ENCODE data around the gene XPOT.
"Not testable (repeated sequence)": the region's sequence is repeated elsewhere in the genome, so short reads cannot be mapped to it uniquely, and the experiment has no call there.

XPOT gene, protein sequence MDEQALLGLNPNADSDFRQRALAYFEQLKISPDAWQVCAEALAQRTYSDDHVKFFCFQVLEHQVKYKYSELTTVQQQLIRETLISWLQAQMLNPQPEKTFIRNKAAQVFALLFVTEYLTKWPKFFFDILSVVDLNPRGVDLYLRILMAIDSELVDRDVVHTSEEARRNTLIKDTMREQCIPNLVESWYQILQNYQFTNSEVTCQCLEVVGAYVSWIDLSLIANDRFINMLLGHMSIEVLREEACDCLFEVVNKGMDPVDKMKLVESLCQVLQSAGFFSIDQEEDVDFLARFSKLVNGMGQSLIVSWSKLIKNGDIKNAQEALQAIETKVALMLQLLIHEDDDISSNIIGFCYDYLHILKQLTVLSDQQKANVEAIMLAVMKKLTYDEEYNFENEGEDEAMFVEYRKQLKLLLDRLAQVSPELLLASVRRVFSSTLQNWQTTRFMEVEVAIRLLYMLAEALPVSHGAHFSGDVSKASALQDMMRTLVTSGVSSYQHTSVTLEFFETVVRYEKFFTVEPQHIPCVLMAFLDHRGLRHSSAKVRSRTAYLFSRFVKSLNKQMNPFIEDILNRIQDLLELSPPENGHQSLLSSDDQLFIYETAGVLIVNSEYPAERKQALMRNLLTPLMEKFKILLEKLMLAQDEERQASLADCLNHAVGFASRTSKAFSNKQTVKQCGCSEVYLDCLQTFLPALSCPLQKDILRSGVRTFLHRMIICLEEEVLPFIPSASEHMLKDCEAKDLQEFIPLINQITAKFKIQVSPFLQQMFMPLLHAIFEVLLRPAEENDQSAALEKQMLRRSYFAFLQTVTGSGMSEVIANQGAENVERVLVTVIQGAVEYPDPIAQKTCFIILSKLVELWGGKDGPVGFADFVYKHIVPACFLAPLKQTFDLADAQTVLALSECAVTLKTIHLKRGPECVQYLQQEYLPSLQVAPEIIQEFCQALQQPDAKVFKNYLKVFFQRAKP

DNA sequence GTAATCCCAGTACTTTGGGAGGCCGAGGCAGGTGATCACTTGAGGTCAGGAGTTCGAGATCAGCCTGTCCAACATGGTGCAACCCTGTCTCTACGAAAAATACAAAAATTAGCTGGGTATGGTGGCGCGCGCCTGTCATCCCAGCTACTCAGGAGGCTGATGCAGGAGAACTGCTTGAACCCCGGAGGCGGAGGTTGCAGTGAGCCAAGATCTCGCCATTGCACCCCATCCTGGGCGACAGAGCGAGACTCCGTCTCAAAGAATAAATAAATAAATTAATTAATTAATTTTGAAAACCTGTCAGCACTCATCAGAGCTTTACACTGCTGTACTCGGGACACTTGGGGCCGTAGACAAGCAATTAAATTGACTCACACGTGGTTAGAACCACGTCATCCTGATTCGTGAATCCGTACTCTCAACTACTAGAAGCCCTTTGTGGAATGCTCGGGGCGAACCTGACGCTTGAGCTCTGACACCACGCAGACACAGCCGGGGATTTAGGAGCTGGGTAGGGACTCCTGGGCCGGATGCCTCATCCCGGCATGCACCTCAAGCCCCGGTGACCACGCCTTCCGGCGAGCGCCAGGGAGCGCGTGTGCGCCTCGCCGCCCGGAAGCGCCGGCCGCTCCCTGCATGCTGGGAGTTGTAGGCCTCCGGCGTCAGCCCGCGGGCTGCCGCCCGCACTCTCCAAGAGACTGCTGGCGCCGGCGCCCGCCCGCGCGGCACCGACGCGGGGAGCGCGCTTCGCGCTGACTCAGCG is at the start of gene XPOT:
TSS of gene XPOT (plus strand) at position 686 of the 763 bp plus-strand sequence. CDS start 5,644 bp downstream, outside the sequence.
- Mint-ChIP-seq H3K36me3 (no peaks in the 10 kb centered on the region), H3K4me1 (peaks cover 18% of the 10 kb centered on the region), H3K9me3 (no peaks in the 10 kb centered on the region), H3K4me3 (peak within 1 kb of the TSS; percentile 99), H3K27ac (peak within 1 kb of the TSS; percentile 100), H3K27me3 (no peaks in the 10 kb centered on the region)

DNA sequence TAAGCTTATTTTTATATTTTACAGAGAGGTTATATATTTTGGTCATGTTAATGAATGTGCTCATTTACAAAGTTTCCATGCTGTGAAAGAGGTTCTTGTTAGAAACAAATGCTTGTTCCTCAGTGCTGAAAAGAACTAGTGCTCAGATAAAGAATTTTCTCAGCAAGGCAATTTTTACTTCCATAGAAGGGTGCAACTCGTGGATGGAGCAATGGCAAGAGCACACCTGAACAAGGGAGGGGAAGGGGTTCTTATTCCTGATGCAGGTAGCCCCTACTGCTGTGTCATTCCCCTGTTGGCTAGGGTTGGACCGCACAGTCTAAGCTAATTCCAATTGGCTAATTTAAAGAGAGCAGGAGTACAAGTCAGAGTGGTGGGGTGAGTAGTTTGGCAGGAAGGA is 48.0 kb upstream of the XPOT start:
- not testable (repeated sequence) for H3K36me3 Mint-ChIP-seq, H3K4me3 Mint-ChIP-seq, H3K27ac Mint-ChIP-seq, H3K27me3 Mint-ChIP-seq, H3K9me3 Mint-ChIP-seq, H3K4me1 Mint-ChIP-seq

DNA sequence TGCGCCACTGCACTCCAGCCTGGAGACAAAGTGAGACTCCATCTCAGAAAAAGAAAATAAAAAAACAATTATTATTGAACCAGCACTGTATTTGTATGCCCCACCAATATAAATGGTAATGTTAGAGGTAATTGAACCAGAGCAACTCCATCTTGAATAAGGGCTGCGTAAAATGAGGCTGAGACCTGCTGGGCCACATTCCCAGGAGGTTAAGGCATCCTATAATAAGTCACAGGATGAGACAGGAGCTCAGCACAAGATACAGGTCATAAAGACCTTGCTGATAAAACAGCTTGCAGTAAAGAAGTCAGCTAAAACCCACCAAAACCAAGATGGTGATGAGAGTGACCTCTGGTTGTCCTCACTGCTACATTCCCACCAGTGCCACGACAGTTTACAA is 43.0 kb upstream of the XPOT start:
- H3K9me3 Mint-ChIP-seq = not testable (repeated sequence)

DNA sequence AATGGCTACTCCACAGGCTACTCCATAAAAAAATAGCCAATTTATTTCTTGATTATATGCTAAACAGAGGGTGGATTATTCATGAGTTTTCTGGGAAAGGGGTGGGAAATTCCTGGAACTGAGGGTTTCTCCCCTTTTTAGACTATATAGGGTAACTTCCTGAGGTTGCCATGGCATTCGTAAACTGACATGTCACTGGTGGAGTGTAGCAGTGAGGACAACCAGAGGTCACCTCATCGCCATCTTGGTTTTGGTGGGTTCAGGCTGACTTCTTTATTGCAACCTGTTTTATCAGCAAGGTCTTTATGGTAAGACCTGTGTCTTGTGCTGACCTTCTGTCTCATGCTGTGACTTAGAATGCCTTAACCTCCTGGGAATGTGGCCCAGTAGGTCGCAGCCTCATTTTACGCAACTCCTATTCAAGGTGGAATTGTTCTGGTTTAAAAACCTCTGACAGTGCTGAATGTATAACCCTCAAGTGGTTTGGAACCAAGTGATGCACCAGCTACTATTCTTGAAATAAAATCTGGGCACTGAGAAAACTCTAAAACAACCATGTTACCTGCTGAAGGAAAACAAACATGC is 41.4 kb upstream of the XPOT start:
- Mint-ChIP-seq H3K4me3 (no peak overlapping the region), H3K9me3 (no peaks in the 10 kb centered on the region), H3K27me3 (no peaks in the 10 kb centered on the region), H3K4me1 (no peaks in the 10 kb centered on the region), H3K36me3 (no peaks in the 10 kb centered on the region), H3K27ac (no peak overlapping the region)

More for the DNA sequence above, 43.0 kb upstream of the XPOT start:
- not testable (repeated sequence) for H3K27me3 Mint-ChIP-seq, H3K4me3 Mint-ChIP-seq, H3K4me1 Mint-ChIP-seq, H3K36me3 Mint-ChIP-seq, H3K27ac Mint-ChIP-seq

DNA sequence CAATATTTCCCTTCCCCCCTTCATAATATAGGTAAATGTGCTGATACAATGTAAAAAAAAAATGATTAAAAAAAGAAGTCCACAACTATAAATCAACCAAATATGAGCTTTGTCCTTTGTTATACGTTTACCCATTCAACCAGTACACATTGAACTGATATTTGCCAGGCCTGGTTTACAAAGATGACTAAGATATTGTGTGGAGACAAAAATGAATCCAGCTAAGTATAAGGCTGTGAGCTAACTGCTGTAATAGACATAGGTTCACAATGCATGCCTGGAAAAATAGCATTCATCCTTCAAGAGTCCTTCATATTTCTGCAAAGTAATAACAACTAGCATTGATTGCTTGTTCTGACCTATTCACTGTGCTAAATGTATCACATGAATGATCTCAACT is 20.5 kb upstream of the XPOT start:
- Mint-ChIP-seq H3K9me3 (peaks cover 10% of the 10 kb centered on the region), H3K4me1 (peaks cover 50% of the 10 kb centered on the region), H3K36me3 (peaks cover 7% of the 10 kb centered on the region), H3K4me3 (no peak overlapping the region), H3K27me3 (no peaks in the 10 kb centered on the region), H3K27ac (no peak overlapping the region)

DNA sequence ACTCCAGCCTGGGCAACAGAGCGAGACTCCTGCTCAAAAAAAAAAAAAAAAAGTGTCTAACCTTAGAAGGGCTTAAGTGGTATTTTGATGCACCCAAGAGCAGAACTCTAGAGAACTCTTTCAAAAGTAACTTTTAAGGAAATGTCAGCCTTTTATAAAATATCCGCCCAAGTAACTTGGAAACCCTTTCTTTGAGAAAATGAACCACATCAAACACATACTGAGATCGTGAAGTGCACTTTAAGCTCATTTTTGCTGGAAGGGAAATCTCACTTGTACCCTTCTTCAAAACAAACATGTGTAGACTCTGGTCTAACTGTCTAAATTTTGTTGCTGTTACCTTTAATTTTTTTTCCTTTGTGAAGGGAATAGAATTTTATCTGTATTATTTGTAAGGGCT is 19.2 kb upstream of the XPOT start:
- H3K4me3 Mint-ChIP-seq = peak overlapping the region; percentile 76
- peaks cover 53% of the 10 kb centered on the region for H3K4me1 Mint-ChIP-seq
- H3K27ac Mint-ChIP-seq = peak overlapping the region; percentile 52
- peaks cover 7% of the 10 kb centered on the region for H3K36me3 Mint-ChIP-seq
- peaks cover 10% of the 10 kb centered on the region for H3K9me3 Mint-ChIP-seq
- H3K27me3 Mint-ChIP-seq = no peaks in the 10 kb centered on the region

DNA sequence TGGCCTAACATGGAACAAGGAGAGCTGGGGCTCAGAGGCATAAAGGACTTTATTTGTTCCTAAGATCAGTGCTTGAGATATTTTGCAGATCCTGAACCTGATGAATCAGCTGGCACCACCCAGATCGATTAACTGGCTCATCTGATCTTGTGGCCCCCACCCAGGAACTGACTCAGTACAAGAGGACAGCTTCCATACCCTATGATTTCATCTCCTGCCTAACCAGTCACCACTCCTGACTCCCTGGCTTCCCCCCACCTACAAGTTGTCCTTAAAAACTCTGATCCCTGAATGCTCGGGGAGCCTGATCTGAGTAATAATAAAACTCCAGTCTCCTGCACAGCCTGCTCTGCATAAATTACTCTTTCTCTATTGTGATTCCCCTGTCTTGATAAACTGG is 18.7 kb upstream of the XPOT start:
- Mint-ChIP-seq H3K4me3 (peak overlapping the region; percentile 76), H3K27ac (peak overlapping the region; percentile 52)

DNA sequence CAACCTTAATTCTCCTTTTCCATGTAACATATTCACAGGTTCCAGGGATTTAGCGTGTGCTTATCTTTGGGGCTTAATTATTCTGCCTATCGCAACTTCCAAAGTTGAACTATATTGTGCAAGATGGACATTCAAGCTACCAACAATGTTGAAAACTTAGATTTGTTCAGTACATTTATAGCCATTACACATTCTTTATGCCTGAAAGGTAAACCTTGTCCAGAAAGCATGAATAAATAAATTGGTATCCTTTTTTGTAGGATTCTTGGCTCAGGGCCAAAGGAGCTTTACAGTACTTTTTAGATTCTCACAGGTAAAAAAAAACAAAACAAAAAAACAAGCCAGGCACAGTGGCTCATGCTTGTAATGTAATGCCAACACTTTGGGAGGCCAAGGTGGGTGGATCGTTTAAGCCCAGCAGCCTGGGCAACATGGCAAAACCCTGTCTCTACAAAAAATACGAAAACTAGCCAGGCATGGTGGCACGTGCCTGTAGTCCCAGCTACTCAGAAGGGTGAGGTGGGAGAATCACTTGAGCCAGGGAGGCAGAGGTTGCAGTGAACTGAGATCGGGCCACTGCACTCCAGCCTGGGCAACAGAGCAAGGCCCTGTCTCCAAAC is 16.9 kb upstream of the XPOT start:
- Mint-ChIP-seq H3K36me3 (no peaks in the 10 kb centered on the region), H3K9me3 (no peaks in the 10 kb centered on the region), H3K4me3 (no peak overlapping the region), H3K27me3 (no peaks in the 10 kb centered on the region), H3K4me1 (peaks cover 42% of the 10 kb centered on the region), H3K27ac (no peak overlapping the region)

More for the DNA sequence above, 18.7 kb upstream of the XPOT start:
- Mint-ChIP-seq H3K4me1 (peaks cover 49% of the 10 kb centered on the region), H3K9me3 (peaks cover 7% of the 10 kb centered on the region), H3K27me3 (no peaks in the 10 kb centered on the region), H3K36me3 (peaks cover 3% of the 10 kb centered on the region)

DNA sequence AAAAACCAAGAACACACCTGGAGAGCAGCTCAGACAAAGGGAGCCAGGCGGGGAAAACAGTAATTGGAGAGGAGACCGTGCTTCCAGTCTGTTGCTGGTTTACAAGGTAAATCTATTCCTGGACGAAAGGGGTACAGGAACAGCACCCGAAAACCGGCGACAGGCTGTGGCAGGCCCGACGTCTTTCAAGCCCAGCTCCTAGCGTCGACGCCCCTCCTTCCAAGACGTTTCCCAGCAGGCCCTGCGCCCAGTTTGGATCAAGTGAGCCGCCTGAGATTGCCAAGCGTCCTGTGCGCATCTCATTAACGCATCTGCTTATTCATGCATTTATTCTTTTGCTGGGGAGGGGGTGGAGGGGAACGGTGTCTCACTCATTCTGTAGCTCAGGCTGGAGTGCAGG is 15.0 kb upstream of the XPOT start:
- no peak overlapping the region for H3K4me3 Mint-ChIP-seq
- no peaks in the 10 kb centered on the region for H3K9me3 Mint-ChIP-seq
- no peaks in the 10 kb centered on the region for H3K27me3 Mint-ChIP-seq
- H3K36me3 Mint-ChIP-seq = no peaks in the 10 kb centered on the region
- peaks cover 34% of the 10 kb centered on the region for H3K4me1 Mint-ChIP-seq
- no peak overlapping the region for H3K27ac Mint-ChIP-seq

DNA sequence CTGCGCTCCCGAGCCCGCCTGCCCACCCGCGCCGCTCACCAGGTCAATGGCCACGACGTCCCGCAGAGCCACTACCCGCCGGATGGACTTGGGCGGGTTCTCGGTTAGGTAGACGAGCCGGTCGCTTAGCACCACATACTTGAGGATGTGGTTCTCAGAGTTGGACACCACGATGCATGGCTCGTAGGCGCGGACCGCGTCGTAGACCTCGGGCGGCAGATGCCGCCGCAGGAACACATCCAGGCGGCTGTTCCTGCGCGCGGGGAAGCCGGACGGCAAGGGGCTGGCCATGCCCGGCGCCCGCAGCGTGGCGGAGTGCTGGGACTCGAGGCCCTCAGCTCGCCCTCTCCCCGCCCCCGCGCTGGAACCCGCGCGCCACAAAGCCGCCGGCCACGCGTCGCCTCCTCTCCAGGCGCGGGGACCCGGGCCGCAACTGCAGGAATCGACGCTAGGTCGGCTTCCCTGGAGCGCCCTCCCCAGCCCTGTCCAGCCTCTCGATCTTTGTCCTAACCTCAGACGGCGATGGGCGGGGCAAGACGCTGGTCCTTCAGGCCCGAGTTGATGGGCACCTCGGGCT is 13.8 kb upstream of the XPOT start, which contains the start of gene C12orf56:
TSS of gene C12orf56 (minus strand) at position 484 of the 577 bp plus-strand sequence. CDS start at position 291, 193 bp downstream.
- Mint-ChIP-seq H3K4me1 (peaks cover 22% of the 10 kb centered on the region), H3K4me3 (peak within 1 kb of the TSS; percentile 84), H3K27ac (no peak within 1 kb of the TSS), H3K36me3 (no peaks in the 10 kb centered on the region), H3K27me3 (no peaks in the 10 kb centered on the region), H3K9me3 (no peaks in the 10 kb centered on the region)

DNA sequence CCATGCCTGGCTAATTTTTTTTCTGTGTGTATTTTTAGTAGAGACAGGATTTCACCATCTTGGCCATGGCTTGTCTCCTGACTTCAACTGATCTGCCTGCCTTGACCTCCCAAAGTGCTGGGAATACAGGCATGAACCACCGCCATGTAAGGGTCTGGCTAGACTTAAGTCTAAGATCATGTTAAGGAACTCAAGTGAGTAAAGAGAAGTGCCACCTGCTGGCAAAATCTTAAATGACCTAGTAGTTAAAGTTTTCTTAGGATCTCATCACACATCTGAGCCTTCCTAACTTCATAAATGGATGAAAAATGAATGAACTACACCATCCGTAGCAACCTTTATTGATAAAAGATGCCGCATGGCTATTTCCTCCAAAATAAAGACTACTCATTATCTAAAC is 12.0 kb upstream of the XPOT start:
- H3K36me3 Mint-ChIP-seq = no peaks in the 10 kb centered on the region
- H3K4me3 Mint-ChIP-seq = peak overlapping the region; percentile 52
- no peaks in the 10 kb centered on the region for H3K27me3 Mint-ChIP-seq
- no peaks in the 10 kb centered on the region for H3K9me3 Mint-ChIP-seq
- H3K4me1 Mint-ChIP-seq = peaks cover 10% of the 10 kb centered on the region
- H3K27ac Mint-ChIP-seq = no peak overlapping the region

DNA sequence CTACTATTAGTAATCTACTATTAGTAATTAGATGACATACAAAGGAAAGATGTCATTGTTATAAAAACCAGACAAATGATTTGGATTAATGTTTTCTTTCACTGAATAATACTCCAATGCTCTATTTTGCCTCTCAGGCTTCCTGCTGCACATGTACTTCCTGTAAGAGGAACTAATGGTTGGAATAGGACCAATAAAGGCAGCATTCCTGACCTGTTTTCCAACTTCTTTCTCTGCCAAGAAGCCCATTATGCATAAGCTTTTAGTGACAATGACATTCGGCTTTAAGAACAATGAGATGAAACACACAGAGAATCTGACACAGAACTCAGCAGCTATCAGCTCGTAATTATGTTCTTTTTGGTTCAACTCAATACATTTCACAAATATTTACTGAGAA is 8.5 kb upstream of the XPOT start:
- no peaks in the 10 kb centered on the region for H3K27me3 Mint-ChIP-seq
- H3K4me3 Mint-ChIP-seq = no peak overlapping the region
- peaks cover 3% of the 10 kb centered on the region for H3K4me1 Mint-ChIP-seq
- H3K9me3 Mint-ChIP-seq = no peaks in the 10 kb centered on the region
- H3K27ac Mint-ChIP-seq = no peak overlapping the region
- H3K36me3 Mint-ChIP-seq = no peaks in the 10 kb centered on the region

DNA sequence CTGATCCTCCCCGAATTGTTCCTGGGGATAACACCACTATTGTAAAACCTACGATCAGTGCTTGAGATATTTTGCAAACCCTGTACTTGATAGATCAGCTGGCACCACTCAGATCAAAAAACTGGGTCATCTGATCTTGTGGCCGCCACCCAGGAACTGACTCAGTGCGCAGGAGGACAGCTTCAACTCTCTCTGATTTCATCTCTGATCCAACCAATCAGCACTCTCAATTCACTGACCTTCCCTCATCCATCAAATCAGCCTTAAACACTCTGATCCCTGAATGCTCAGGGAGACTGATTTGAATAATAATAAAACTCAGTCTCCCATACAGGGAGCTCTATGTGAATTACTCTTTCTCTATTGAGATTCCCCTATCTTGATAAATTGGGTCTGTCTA is 4.2 kb upstream of the XPOT start:
- Mint-ChIP-seq H3K36me3 (no peaks in the 10 kb centered on the region), H3K27ac (no peak overlapping the region), H3K27me3 (no peaks in the 10 kb centered on the region), H3K9me3 (no peaks in the 10 kb centered on the region), H3K4me1 (peaks cover 3% of the 10 kb centered on the region), H3K4me3 (no peak overlapping the region)

DNA sequence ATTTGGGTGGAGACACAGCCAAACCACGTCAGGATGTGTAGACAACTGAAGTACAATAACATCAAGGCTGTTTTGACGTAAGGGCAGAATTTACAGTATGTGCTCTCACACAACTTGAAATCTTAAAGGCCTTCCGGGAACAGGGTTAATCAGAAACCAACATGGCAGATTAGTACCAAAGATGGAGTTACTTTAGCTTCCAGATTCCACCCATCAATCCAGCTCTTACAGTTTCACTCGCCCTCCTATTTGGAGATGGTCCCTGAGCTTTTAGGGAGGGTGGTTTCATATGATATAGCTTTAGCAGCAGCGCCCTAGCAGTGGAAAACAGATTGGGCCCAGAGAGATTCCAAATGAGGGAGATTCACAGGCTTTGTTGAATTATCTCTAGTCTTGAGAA is 2.0 kb upstream of the XPOT start:
- peak overlapping the region; percentile 46 for H3K27ac Mint-ChIP-seq
- H3K4me3 Mint-ChIP-seq = no peak overlapping the region
- H3K36me3 Mint-ChIP-seq = no peaks in the 10 kb centered on the region
- no peaks in the 10 kb centered on the region for H3K27me3 Mint-ChIP-seq
- H3K4me1 Mint-ChIP-seq = peaks cover 14% of the 10 kb centered on the region
- no peaks in the 10 kb centered on the region for H3K9me3 Mint-ChIP-seq

Data from activated naive CD4-positive, alpha-beta T cell treated with anti-CD3 and anti-CD28 coated beads, Interleukin-2, amount 50 U/mL, for 24 hours (primary cell).